ENCODE data around the gene DLX6. TPM values are rescaled to one million over a fixed set of nuclear protein-coding genes. Genes with fewer than 3 reads are reported as not detected.

DLX6 gene
- total RNA-seq, 1 experiment from 2014 or later, result 17.9 TPM

GRCh38 chr7:97002555-97003261 lies 2.6 kb upstream of the DLX6 start:
- H3K4me3 ChIP-seq (ENCODE audit: low read depth, low read length, poor library complexity, severe bottlenecking), result no peak overlapping the region
- ChIA-PET POLR2A (ENCODE audit: low non-redundant PET) (no interaction called here), CTCF (no interaction called here)
- DNase-seq (ENCODE audit: low spot score), result no peak
- TF ChIP-seq CTCF (conservative IDR thresholded peaks at IDR 0.05; ENCODE audit: low read depth, low read length) (no peak), EZH2 (IDR thresholded peaks at IDR 0.05; ENCODE audit: borderline replicate concordance, low read depth, low read length, poor library complexity, severe bottlenecking) (no peak)
- no peaks in the 10 kb centered on the region for H3K9me3 ChIP-seq (ENCODE audit: low read depth, low read length, poor library complexity, severe bottlenecking)
- H3K27me3 ChIP-seq (replicated peaks; ENCODE audit: insufficient read depth, low read depth, low read length, poor library complexity), result no peaks in the 10 kb centered on the region
- peaks cover 3% of the 10 kb centered on the region for H3K36me3 ChIP-seq (ENCODE audit: insufficient read depth, low read length, poor library complexity, severe bottlenecking)
- H3K27ac ChIP-seq (ENCODE audit: low read depth, low read length, poor library complexity, severe bottlenecking), result no peak overlapping the region
- H3K4me1 ChIP-seq (ENCODE audit: insufficient read depth, low read length, poor library complexity, severe bottlenecking), result peaks cover 8% of the 10 kb centered on the region
- intact Hi-C loops (cut with micrococcal nuclease; ENCODE audit: unreplicated experiment), result loop anchor here (10.0 kb wide), 1 partner anchor 58 kb away; no protein-coding TSS in a partner anchor
- BruUV-seq (replicated peaks), result no TSS peak

GRCh38 chr7:97003262-97004246 lies 1.8 kb upstream of the DLX6 start:
- Histone ChIP-seq H3K4me3 (ENCODE audit: low read depth, low read length, poor library complexity, severe bottlenecking) (no peak overlapping the region), H3K27me3 (replicated peaks; ENCODE audit: insufficient read depth, low read depth, low read length, poor library complexity) (no peaks in the 10 kb centered on the region), H3K36me3 (ENCODE audit: insufficient read depth, low read length, poor library complexity, severe bottlenecking) (peaks cover 8% of the 10 kb centered on the region), H3K9me3 (ENCODE audit: low read depth, low read length, poor library complexity, severe bottlenecking) (no peaks in the 10 kb centered on the region), H3K27ac (ENCODE audit: low read depth, low read length, poor library complexity, severe bottlenecking) (no peak overlapping the region), H3K4me1 (ENCODE audit: insufficient read depth, low read length, poor library complexity, severe bottlenecking) (peaks cover 7% of the 10 kb centered on the region)
- ChIA-PET POLR2A (ENCODE audit: low non-redundant PET) (no interaction called here), CTCF (no interaction called here)
- DNase-seq (ENCODE audit: low spot score), result no peak
- intact Hi-C loops (cut with micrococcal nuclease; ENCODE audit: unreplicated experiment), result loop anchor here (10.0 kb wide), 1 partner anchor 59 kb away; no protein-coding TSS in a partner anchor
- TF ChIP-seq CTCF (conservative IDR thresholded peaks at IDR 0.05; ENCODE audit: low read depth, low read length), result no peak
- TF ChIP-seq EZH2 (IDR thresholded peaks at IDR 0.05; ENCODE audit: borderline replicate concordance, low read depth, low read length, poor library complexity, severe bottlenecking), result no peak
- BruUV-seq (replicated peaks), result no TSS peak

GRCh38 chr7:97004247-97005182 lies 838 bp upstream of the DLX6 start:
- TF ChIP-seq CTCF (conservative IDR thresholded peaks at IDR 0.05; ENCODE audit: low read depth, low read length) (no peak), EZH2 (IDR thresholded peaks at IDR 0.05; ENCODE audit: borderline replicate concordance, low read depth, low read length, poor library complexity, severe bottlenecking) (no peak)
- Histone ChIP-seq H3K27me3 (replicated peaks; ENCODE audit: insufficient read depth, low read depth, low read length, poor library complexity) (no peaks in the 10 kb centered on the region), H3K4me3 (ENCODE audit: low read depth, low read length, poor library complexity, severe bottlenecking) (peak overlapping the region; percentile 57), H3K36me3 (ENCODE audit: insufficient read depth, low read length, poor library complexity, severe bottlenecking) (peaks cover 11% of the 10 kb centered on the region), H3K27ac (ENCODE audit: low read depth, low read length, poor library complexity, severe bottlenecking) (peak overlapping the region; percentile 65), H3K9me3 (ENCODE audit: low read depth, low read length, poor library complexity, severe bottlenecking) (no peaks in the 10 kb centered on the region), H3K4me1 (ENCODE audit: insufficient read depth, low read length, poor library complexity, severe bottlenecking) (peaks cover 7% of the 10 kb centered on the region)
- intact Hi-C loops (cut with micrococcal nuclease; ENCODE audit: unreplicated experiment), result loop anchor here (5.0 to 10.0 kb wide), 2 partner anchors 60 to 187 kb away; no protein-coding TSS in a partner anchor
- DNase-seq (ENCODE audit: low spot score), result no peak
- BruUV-seq (replicated peaks), result TSS peak; percentile 65
- ChIA-PET CTCF (interaction anchor here (0.7 to 1.5 kb wide), 2 partner anchors 23 to 248 kb away, joined by 4 read pairs; no protein-coding TSS in a partner anchor), POLR2A (ENCODE audit: low non-redundant PET) (no interaction called here)
